Ovary (tissue), 3 donors: ENCODE measurements around the gene ZBTB45.

Experiments used
- CTCF ChIP-seq, 3 donors: fragments of 450-650 bp in 2 of 3; fragments of 200-600 bp in 1 of 3; IDR thresholded peaks; one replicate each; pipeline versions ENCODE4 v1.5.1 to v1.8.0; 2016 to 2022; ENCODE audit warnings: antibody characterized with exemption in 3 of 3, mild to moderate bottlenecking in 1 of 3
- EP300 ChIP-seq: sonication (generic); formaldehyde crosslinking; IDR thresholded peaks from one replicate; pipeline ENCODE4 v1.6.1; 2017; ENCODE audit warnings: antibody characterized with exemption
- POLR2A ChIP-seq: fragments of 450-650 bp; IDR thresholded peaks from one replicate; pipeline ENCODE4 v1.6.1; 2017; ENCODE audit warnings: antibody characterized with exemption, mild to moderate bottlenecking, moderate library complexity
- donor health status: DM: no; HTN: no; CAD: no.

GRCh38 chr19:58514564-58515022 is 5.0 kb downstream of the ZBTB45 start:
- TF ChIP-seq CTCF (IDR thresholded peaks at IDR 0.05), result no peak
- no peak for TF ChIP-seq POLR2A
- no peak for TF ChIP-seq EP300
